Mesenteric fat pad (tissue), 1 donor: ENCODE results near the gene NTRK2. TPM values are rescaled to one million over a fixed set of nuclear protein-coding genes. Genes with fewer than 3 reads are reported as not detected.

ENCODE experiments used
- DNase-seq: peaks from one replicate; pipeline ENCODE4 v3.0.0-alpha.2; 2020; ENCODE audit warnings: low spot score
- total RNA-seq: library from RNA; stranded (reverse); fragmentation: NEBNext Ultra II Directional; extraction: Animal tissue kit (Norgen Biotek cat#: 25700); gene quantifications from one replicate; pipeline ENCODE4 v1.2.1, GENCODE V29; 2021
- donor health status: DM: yes; HTN: yes; CAD: no.

Gene NTRK2
- total RNA-seq, 1 donor from 2014 or later: 14.4 TPM

GRCh38 chr9:84815554-84815953 lies 146.0 kb downstream of the NTRK2 start:
- DNase-seq: no peak

GRCh38 chr9:84817038-84817437 lies 147.5 kb downstream of the NTRK2 start:
- no peak for DNase-seq

GRCh38 chr9:84818791-84819190 lies 149.3 kb downstream of the NTRK2 start:
- DNase-seq: no peak

- DNase-seq: no peak
These were observed 150.0 kb downstream of the NTRK2 start for GRCh38 chr9:84819491-84819991.

- no peak for DNase-seq
These were observed 151.9 kb downstream of the NTRK2 start for GRCh38 chr9:84821431-84821830.

GRCh38 chr9:84822589-84823233 lies 153.2 kb downstream of the NTRK2 start:
- no peak for DNase-seq

GRCh38 chr9:84823421-84824271 lies 154.1 kb downstream of the NTRK2 start:
- DNase-seq: no peak

- no peak for DNase-seq
These were observed 157.8 kb downstream of the NTRK2 start for GRCh38 chr9:84827216-84827765.

GRCh38 chr9:84828046-84828445 lies 158.5 kb downstream of the NTRK2 start:
- DNase-seq: no peak

- no peak for DNase-seq
These were observed 159.9 kb downstream of the NTRK2 start for GRCh38 chr9:84829471-84829870.

GRCh38 chr9:84829997-84830696 lies 160.6 kb downstream of the NTRK2 start:
- DNase-seq: no peak

- DNase-seq: no peak
These were observed 161.8 kb downstream of the NTRK2 start for GRCh38 chr9:84831377-84831776.

- DNase-seq: no peak
These were observed 162.9 kb downstream of the NTRK2 start for GRCh38 chr9:84832453-84832852.

- DNase-seq: no peak
These were observed 164.9 kb downstream of the NTRK2 start for GRCh38 chr9:84834426-84834825.

GRCh38 chr9:84835745-84836144 lies 166.2 kb downstream of the NTRK2 start:
- DNase-seq: no peak

- no peak for DNase-seq
These were observed 169.3 kb downstream of the NTRK2 start for GRCh38 chr9:84838879-84839278.

- DNase-seq: no peak
These were observed 170.0 kb downstream of the NTRK2 start for GRCh38 chr9:84839541-84839940.

- DNase-seq: no peak
These were observed 172.4 kb downstream of the NTRK2 start for GRCh38 chr9:84841931-84842330.

GRCh38 chr9:84843175-84843824 lies 173.8 kb downstream of the NTRK2 start:
- no peak for DNase-seq

GRCh38 chr9:84845956-84846900 lies 176.7 kb downstream of the NTRK2 start:
- DNase-seq: no peak
